PC-3 (cell line): ENCODE measurements around the gene TMEM231. TPM values are rescaled to one million over a fixed set of nuclear protein-coding genes. Genes with fewer than 3 reads are reported as not detected.
"Not testable (repeated sequence)": the region's sequence is repeated elsewhere in the genome, so short reads cannot be mapped to it uniquely, and the experiment has no call there.

ENCODE experiments used
- ATAC-seq: fragments of 200-7000 bp; cut with Tn5 transposase; 2 replicates; pipeline ENCODE4 v1.9.1; 2020; ENCODE audit warnings: mild to moderate bottlenecking, moderate library complexity
- BruUV-seq: library from RNA; stranded (reverse); fragments of 400-500 nt; replicated peaks from 2 replicates; lab custom pipeline; 2021; lab: Mats Ljungman, UMichigan
- CTCF ChIA-PET: fragments of 300-600 bp; sonication (Branson Sonifier 250); formaldehyde crosslinking; loops from one replicate; lab custom pipeline; 2022; ENCODE audit warnings: antibody characterized with exemption; lab: Charles Lee
- POLR2A ChIA-PET: fragments of 300-600 bp; sonication (Branson Sonifier 250); formaldehyde crosslinking; loops from one replicate; lab custom pipeline; 2022; ENCODE audit warnings: antibody characterized with exemption; ENCODE audit not compliant: unreplicated experiment; lab: Charles Lee
- DNase-seq: peaks from one replicate; pipeline ENCODE4 v3.0.0-alpha.2; 2015
- H2AFZ ChIP-seq: fragments of 300-600 bp; sonication (generic); 2 replicates; pipeline ENCODE4 v1.6.0; 2016; ENCODE audit warnings: antibody characterized with exemption, low read length
- H3F3A ChIP-seq: fragments of 300-600 bp; sonication (generic); one replicate; pipeline ENCODE4 v1.6.0; 2017; ENCODE audit warnings: antibody characterized with exemption, low read length, control low read depth, mild to moderate bottlenecking; ENCODE audit not compliant: unreplicated experiment
- H3K27ac ChIP-seq: fragments of 300-600 bp; sonication (generic); 2 replicates; pipeline ENCODE4 v1.5.1; 2016; ENCODE audit warnings: mild to moderate bottlenecking, low read length
- H3K27me3 ChIP-seq: fragments of 300-600 bp; sonication (generic); 2 replicates; pipeline ENCODE4 v1.6.1; 2016; ENCODE audit warnings: low read length, mixed read lengths
- H3K36me3 ChIP-seq: fragments of 300-600 bp; sonication (generic); 2 replicates; pipeline ENCODE4 v1.6.1; 2016; ENCODE audit warnings: low read depth, mixed run types, low read length, mixed read lengths
- H3K4me1 ChIP-seq: fragments of 300-600 bp; sonication (generic); 2 replicates; pipeline ENCODE4 v1.5.1; 2016; ENCODE audit warnings: low read length; ENCODE audit not compliant: insufficient read depth
- H3K4me2 ChIP-seq: fragments of 300-600 bp; sonication (generic); 2 replicates; pipeline ENCODE4 v1.6.0; 2016; ENCODE audit warnings: low read length
- H3K4me3 ChIP-seq: fragments of 300-600 bp; sonication (generic); 2 replicates; pipeline ENCODE4 v1.5.1; 2016; ENCODE audit warnings: mild to moderate bottlenecking, low read length, mixed read lengths
- H3K79me2 ChIP-seq: fragments of 300-600 bp; sonication (generic); 2 replicates; pipeline ENCODE4 v1.6.1; 2017; ENCODE audit warnings: low read length, mixed read lengths
- H3K9ac ChIP-seq: fragments of 300-600 bp; sonication (generic); 2 replicates; pipeline ENCODE4 v1.6.0; 2016; ENCODE audit warnings: mild to moderate bottlenecking, low read length
- H3K9me2 ChIP-seq: fragments of 300-600 bp; sonication (generic); replicated peaks from 2 replicates; pipeline ENCODE4 v1.6.1; 2016; ENCODE audit warnings: mixed run types, low read length, mixed read lengths
- H3K9me3 ChIP-seq: fragments of 300-600 bp; sonication (generic); 2 replicates; pipeline ENCODE4 v1.6.1; 2016; ENCODE audit warnings: low read length, mixed read lengths
- H4K20me1 ChIP-seq: fragments of 300-600 bp; sonication (generic); 2 replicates; pipeline ENCODE4 v1.6.1; 2016; ENCODE audit warnings: low read length, mixed read lengths
- CTCF ChIP-seq: fragments of 300-600 bp; sonication (generic); conservative IDR thresholded peaks from 2 replicates; pipeline ENCODE4 v1.5.1; 2017; ENCODE audit warnings: antibody characterized with exemption, low read depth, mild to moderate bottlenecking, low read length
- EZH2 ChIP-seq: fragments of 300-600 bp; sonication (generic); IDR thresholded peaks from one replicate; pipeline ENCODE4 v1.6.1; 2017; ENCODE audit warnings: antibody characterized with exemption, mild to moderate bottlenecking, low read length; ENCODE audit not compliant: unreplicated experiment
- EZH2phosphoT487 ChIP-seq: fragments of 300-600 bp; sonication (generic); IDR thresholded peaks from 2 replicates; pipeline ENCODE4 v1.6.1; 2018; ENCODE audit warnings: mild to moderate bottlenecking, antibody characterized with exemption, low read length, borderline replicate concordance
- intact Hi-C: fragments of 100-400 bp; cut with micrococcal nuclease; formaldehyde crosslinking; loops from 2 replicates; pipeline ENCODE4 v1.9.0; 2023
- total RNA-seq: library from RNA; depleted of rRNA; stranded (reverse); fragments of >200 nt; gene quantifications from 2 replicates; pipeline ENCODE4 v1.2.3, GENCODE V29; 2014

Gene TMEM231
- total RNA-seq, 1 experiment from 2014 or later = 20.2 TPM

DNA sequence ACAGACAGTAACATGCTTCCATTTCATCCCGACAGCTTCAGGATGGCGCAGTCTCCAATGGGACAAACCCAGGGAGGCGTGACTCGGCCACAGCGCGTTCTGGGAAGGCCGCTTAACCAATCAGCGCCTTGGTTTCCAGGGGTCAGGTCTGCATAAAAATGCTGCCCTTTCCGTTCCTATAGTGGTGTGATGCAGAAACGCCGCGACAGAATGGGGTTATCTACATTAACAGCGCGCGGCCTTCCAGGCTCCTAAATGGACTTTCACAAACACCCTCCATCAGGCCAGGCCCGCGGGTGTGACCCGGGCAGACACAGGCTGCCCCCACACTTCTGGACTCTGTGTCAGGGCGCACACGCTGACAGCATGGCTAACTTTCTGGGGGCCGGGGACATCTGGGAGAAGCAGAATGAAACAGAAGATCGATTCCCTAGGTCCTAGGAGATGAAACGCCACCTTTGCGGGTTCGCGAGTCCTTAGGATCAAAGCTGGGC is 792 bp downstream of the TMEM231 start:
- no peaks in the 10 kb centered on the region for H3F3A ChIP-seq
- H3K9me2 ChIP-seq = no peaks in the 10 kb centered on the region
- H3K9me3 ChIP-seq = no peaks in the 10 kb centered on the region
- ATAC-seq (peak; percentile 90), DNase-seq (peak; percentile 88)
- ChIA-PET CTCF (interaction anchor here (0.6 to 0.8 kb wide), 2 partner anchors 84 to 428 kb away, joined by 3 read pairs; no protein-coding TSS in a partner anchor), POLR2A (interaction anchor here (0.6 to 0.8 kb wide), 2 partner anchors 10 to 277 kb away, joined by 3 read pairs; no protein-coding TSS in a partner anchor)
- H2AFZ ChIP-seq = peak overlapping the region; percentile 94
- intact Hi-C loops = loop anchor here (5.0 kb wide), 2 partner anchors 67 to 92 kb away; partner anchors contain the start of genes ADAT1, KARS1 and TERF2IP
- TSS peak; percentile 85 for BruUV-seq
- H3K79me2 ChIP-seq = no peaks in the 10 kb centered on the region; the same call in 1 of the 2 replicates
- H3K4me3 ChIP-seq = peak overlapping the region; percentile 96
- no peaks in the 10 kb centered on the region for H4K20me1 ChIP-seq
- H3K9ac ChIP-seq = peak overlapping the region; percentile 80
- no peaks in the 10 kb centered on the region for H3K27me3 ChIP-seq
- no peaks in the 10 kb centered on the region for H3K36me3 ChIP-seq
- peak overlapping the region; percentile 37 for H3K27ac ChIP-seq
- H3K4me2 ChIP-seq = peak overlapping the region; percentile 98
- peaks cover 5% of the 10 kb centered on the region; the same call in 1 of the 2 replicates for H3K4me1 ChIP-seq
- TF ChIP-seq EZH2 = no peak
- no peak for TF ChIP-seq CTCF
- no peak for TF ChIP-seq EZH2phosphoT487

DNA sequence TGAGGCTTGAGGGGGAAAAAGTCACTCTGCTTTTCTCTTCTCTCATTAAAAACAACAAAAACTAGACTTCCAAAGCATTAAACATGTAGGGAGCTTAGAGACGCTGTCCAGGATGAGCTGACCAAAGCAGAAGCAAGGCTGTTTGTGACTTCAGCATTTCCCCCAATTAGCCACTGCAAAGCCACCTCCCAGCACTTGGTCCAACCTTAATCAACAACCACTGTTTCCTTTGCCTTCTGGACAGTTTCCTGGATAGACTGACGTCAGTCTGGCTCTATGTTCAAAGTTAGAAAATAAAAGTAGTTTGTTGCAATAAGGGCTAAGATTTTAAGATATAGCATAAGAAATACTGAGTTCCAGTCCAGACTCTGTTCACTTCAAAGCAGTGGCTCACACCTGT is 3.1 kb downstream of the TMEM231 start:
- BruUV-seq = no TSS peak
- ChIA-PET CTCF (no interaction called here), POLR2A (no interaction called here)
- intact Hi-C loops = no loop called here
- Histone ChIP-seq H3K4me2 (no peak overlapping the region), H3K4me1 (peaks cover 5% of the 10 kb centered on the region; the same call in 1 of the 2 replicates), H3K9me3 (no peaks in the 10 kb centered on the region), H3K4me3 (no peak overlapping the region), H3K79me2 (no peaks in the 10 kb centered on the region; the same call in 1 of the 2 replicates), H3F3A (no peaks in the 10 kb centered on the region), H3K9me2 (no peaks in the 10 kb centered on the region), H4K20me1 (no peaks in the 10 kb centered on the region), H3K36me3 (no peaks in the 10 kb centered on the region), H2AFZ (no peak overlapping the region), H3K27ac (no peak overlapping the region), H3K9ac (no peak overlapping the region), H3K27me3 (no peaks in the 10 kb centered on the region)
- ATAC-seq = no peak
- TF ChIP-seq EZH2 (no peak), CTCF (no peak), EZH2phosphoT487 (no peak)
- no peak for DNase-seq

DNA sequence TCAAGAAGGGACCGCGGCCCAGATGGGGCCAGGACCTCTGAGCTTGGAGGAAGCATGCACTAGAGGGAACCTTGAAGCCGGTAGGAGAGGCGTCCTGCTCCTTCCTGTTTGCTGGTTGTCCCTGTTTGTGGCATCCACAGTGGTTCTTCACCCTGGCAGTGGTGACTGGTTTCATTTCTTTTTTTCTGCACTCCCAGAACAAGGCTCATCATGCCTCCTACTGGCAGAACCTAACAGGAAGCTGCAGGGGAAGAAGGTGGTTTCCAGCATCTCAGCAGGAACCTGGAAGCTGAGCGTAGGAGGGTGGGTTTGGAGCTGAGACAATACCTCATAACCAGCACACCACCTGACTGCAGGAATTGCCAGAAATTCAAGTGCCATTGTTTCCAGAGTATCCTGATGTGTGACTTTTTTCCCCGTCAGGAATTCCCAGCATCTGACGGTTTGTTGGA is 5.8 kb downstream of the TMEM231 start:
- POLR2A ChIA-PET = interaction anchor here (0.5 kb wide), 1 partner anchor 33 kb away, joined by 6 read pairs; no protein-coding TSS in a partner anchor
- intact Hi-C loops = no loop called here
- H3K4me2 ChIP-seq = no peak overlapping the region
- TF ChIP-seq CTCF = peak; percentile 47
- no peak for TF ChIP-seq EZH2
- no peaks in the 10 kb centered on the region for H3K36me3 ChIP-seq
- H3K4me3 ChIP-seq = no peak overlapping the region
- no peak for ATAC-seq
- H3K27ac ChIP-seq = no peak overlapping the region
- H3K79me2 ChIP-seq = no peaks in the 10 kb centered on the region; the same call in 1 of the 2 replicates
- H3F3A ChIP-seq = no peaks in the 10 kb centered on the region
- no peaks in the 10 kb centered on the region for H3K27me3 ChIP-seq
- no TSS peak for BruUV-seq
- H4K20me1 ChIP-seq = no peaks in the 10 kb centered on the region
- peak; percentile 33 for DNase-seq
- H3K9me3 ChIP-seq = no peaks in the 10 kb centered on the region
- H3K9ac ChIP-seq = no peak overlapping the region
- no peak overlapping the region for H2AFZ ChIP-seq
- CTCF ChIA-PET = no interaction called here
- H3K9me2 ChIP-seq = no peaks in the 10 kb centered on the region
- H3K4me1 ChIP-seq = no peaks in the 10 kb centered on the region

DNA sequence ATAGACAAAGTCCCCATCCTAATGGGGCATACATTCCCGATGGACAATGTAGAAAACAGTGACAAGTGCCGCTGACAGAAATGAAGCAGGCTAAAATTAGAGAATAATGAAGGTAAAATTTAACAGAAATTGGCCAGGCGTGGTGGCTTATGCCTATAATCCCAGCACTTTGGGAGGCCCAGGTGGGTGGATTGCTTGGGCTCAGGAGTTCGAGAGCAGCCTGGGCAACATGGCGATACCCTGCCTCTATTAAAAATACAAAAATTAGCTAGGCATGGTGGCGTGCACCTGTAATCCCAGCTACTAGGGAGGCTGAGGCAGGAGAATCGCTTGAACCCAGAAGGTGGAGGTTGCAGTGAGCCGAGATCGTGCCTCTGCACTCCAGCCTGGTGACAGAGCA is 7.6 kb downstream of the TMEM231 start:
- H3K4me3 ChIP-seq, H3K27me3 ChIP-seq, H3K79me2 ChIP-seq, H2AFZ ChIP-seq, H3K36me3 ChIP-seq, CTCF ChIA-PET, ATAC-seq, DNase-seq, H3K9ac ChIP-seq, H3K4me1 ChIP-seq, H3K9me2 ChIP-seq, H3F3A ChIP-seq, H3K9me3 ChIP-seq, BruUV-seq, H4K20me1 ChIP-seq, H3K4me2 ChIP-seq, intact Hi-C loops, H3K27ac ChIP-seq, POLR2A ChIA-PET: not testable (repeated sequence)
